ENCODE data around the gene KIAA1958. TPM values are rescaled to one million over a fixed set of nuclear protein-coding genes. Genes with fewer than 3 reads are reported as not detected.

KIAA1958 gene
- total RNA-seq, 1 donor from 2014 or later: 55.3 TPM

- DNase-seq (ENCODE audit: low spot score, unreplicated experiment): no peak
- H3K4me3 Mint-ChIP-seq (ENCODE audit: low read depth): no peak overlapping the region
- peaks cover 3% of the 10 kb centered on the region for H3K36me3 Mint-ChIP-seq (ENCODE audit: insufficient read depth)
- H3K27ac Mint-ChIP-seq: peak overlapping the region; percentile 74
- H3K4me1 Mint-ChIP-seq (ENCODE audit: low read depth): peaks cover 23% of the 10 kb centered on the region
- TF ChIP-seq CTCF (IDR thresholded peaks at IDR 0.05; ENCODE audit: unreplicated experiment): no peak
- no peaks in the 10 kb centered on the region for H3K9me3 Mint-ChIP-seq (ENCODE audit: low read depth)
- no peaks in the 10 kb centered on the region for H3K27me3 Mint-ChIP-seq
Measured at GRCh38 chr9:112556497-112557442, 70.1 kb downstream of the KIAA1958 start.

DNA sequence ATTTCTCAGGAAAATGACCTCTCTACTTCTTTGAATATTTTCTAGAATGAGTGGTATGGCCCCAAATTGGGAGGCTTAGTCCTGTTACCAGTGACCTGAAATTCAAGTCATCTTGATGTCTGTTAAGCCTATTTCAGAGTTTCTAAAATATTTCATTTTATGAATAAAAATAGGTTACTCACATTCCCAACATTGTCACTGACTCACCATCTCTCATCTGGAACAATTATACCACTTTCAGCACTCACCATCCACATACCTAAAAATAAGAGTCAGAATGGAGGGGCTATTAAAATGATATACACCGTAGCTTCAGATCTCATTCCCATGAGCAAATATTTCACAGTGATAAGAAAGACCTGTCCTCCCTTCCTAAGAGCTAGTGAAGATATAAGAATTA is 71.8 kb downstream of the KIAA1958 start:
- Mint-ChIP-seq H3K27me3 (no peaks in the 10 kb centered on the region), H3K4me1 (ENCODE audit: low read depth) (peaks cover 15% of the 10 kb centered on the region), H3K36me3 (ENCODE audit: insufficient read depth) (peaks cover 4% of the 10 kb centered on the region), H3K4me3 (ENCODE audit: low read depth) (no peak overlapping the region), H3K9me3 (ENCODE audit: low read depth) (no peaks in the 10 kb centered on the region), H3K27ac (no peak overlapping the region)
- no peak for DNase-seq (ENCODE audit: low spot score, unreplicated experiment)
- TF ChIP-seq CTCF (IDR thresholded peaks at IDR 0.05; ENCODE audit: unreplicated experiment): no peak

GRCh38 chr9:112558978-112559377 is 72.4 kb downstream of the KIAA1958 start:
- no peaks in the 10 kb centered on the region for H3K27me3 Mint-ChIP-seq
- DNase-seq (ENCODE audit: low spot score, unreplicated experiment): no peak
- H3K36me3 Mint-ChIP-seq (ENCODE audit: insufficient read depth): peaks cover 4% of the 10 kb centered on the region
- peaks cover 13% of the 10 kb centered on the region for H3K4me1 Mint-ChIP-seq (ENCODE audit: low read depth)
- TF ChIP-seq CTCF (IDR thresholded peaks at IDR 0.05; ENCODE audit: unreplicated experiment): no peak
- H3K4me3 Mint-ChIP-seq (ENCODE audit: low read depth): no peak overlapping the region
- H3K27ac Mint-ChIP-seq: no peak overlapping the region
- no peaks in the 10 kb centered on the region for H3K9me3 Mint-ChIP-seq (ENCODE audit: low read depth)

- no peak for DNase-seq (ENCODE audit: low spot score, unreplicated experiment)
- H3K27ac Mint-ChIP-seq: no peak overlapping the region
- TF ChIP-seq CTCF (IDR thresholded peaks at IDR 0.05; ENCODE audit: unreplicated experiment): no peak
- H3K9me3 Mint-ChIP-seq (ENCODE audit: low read depth): no peaks in the 10 kb centered on the region
- peaks cover 4% of the 10 kb centered on the region for H3K36me3 Mint-ChIP-seq (ENCODE audit: insufficient read depth)
- H3K27me3 Mint-ChIP-seq: no peaks in the 10 kb centered on the region
- H3K4me3 Mint-ChIP-seq (ENCODE audit: low read depth): no peak overlapping the region
- peaks cover 13% of the 10 kb centered on the region for H3K4me1 Mint-ChIP-seq (ENCODE audit: low read depth)
Measured at GRCh38 chr9:112559629-112560413, 73.2 kb downstream of the KIAA1958 start.

DNA sequence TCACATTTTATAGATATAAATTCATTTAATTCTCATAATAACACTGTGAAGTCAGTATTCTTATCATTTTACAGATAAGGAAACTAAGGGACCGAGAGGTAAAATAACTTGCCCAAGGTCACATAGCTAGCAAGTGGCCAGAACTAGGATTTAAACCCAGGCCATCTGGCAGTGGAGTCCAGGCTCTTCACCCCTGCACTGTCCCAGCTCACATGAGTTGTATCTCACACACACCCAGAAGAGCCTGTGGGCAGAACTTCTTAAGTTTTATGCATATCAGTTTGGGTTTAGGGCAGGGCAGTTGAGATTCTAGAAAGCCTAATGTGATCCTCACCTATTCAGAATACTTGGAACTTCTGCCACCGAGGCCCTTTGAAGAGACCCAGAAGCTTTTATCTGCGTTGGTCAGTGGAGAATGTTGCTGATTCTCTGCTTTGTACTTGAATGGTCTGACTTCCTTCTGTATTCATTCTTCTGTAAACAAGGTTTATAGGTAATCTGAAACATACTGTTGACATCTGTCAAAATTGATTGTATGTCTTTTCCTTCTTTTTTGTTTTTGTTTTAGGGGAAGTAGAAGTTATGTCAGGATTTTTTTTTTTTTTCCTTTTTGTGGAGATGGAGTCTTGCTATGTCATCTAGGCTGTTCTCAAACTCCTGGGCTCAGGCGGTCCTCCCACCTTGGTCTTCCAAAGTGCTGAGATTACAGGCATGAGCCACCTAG is 75.8 kb downstream of the KIAA1958 start:
- H3K27ac Mint-ChIP-seq: no peak overlapping the region
- H3K4me3 Mint-ChIP-seq (ENCODE audit: low read depth): no peak overlapping the region
- no peak for TF ChIP-seq CTCF (IDR thresholded peaks at IDR 0.05; ENCODE audit: unreplicated experiment)
- H3K27me3 Mint-ChIP-seq: no peaks in the 10 kb centered on the region
- peaks cover 7% of the 10 kb centered on the region for H3K4me1 Mint-ChIP-seq (ENCODE audit: low read depth)
- peaks cover 2% of the 10 kb centered on the region for H3K36me3 Mint-ChIP-seq (ENCODE audit: insufficient read depth)
- DNase-seq (ENCODE audit: low spot score, unreplicated experiment): no peak
- no peaks in the 10 kb centered on the region for H3K9me3 Mint-ChIP-seq (ENCODE audit: low read depth)

All from progenitor cell of endocrine pancreas (in vitro differentiated cells).